ENCODE results near the gene OR2T35. TPM values are rescaled to one million over a fixed set of nuclear protein-coding genes. Genes with fewer than 3 reads are reported as not detected.

Gene OR2T35
- total and polyA plus RNA-seq, 9 of the 15 experiments (the other 6 are each of a cell fraction or from before 2014, with no cell fraction given): not detected

GRCh38 chr1:248627971-248628844, 16.9 kb downstream of the OR2T35 start:
- ATAC-seq (no peak), DNase-seq (ENCODE audit: extremely low read depth in 1 of 4, low spot score in 3 of 4) (no peak), FAIRE-seq (no peak)
- intact Hi-C loops (cut with micrococcal nuclease) (no loop called here), in situ Hi-C loops (cut with MboI) (no loop called here)
- no peaks in the 10 kb centered on the region for H4K20me1 ChIP-seq (replicated peaks; ENCODE audit: control insufficient read depth, insufficient read depth, low read length)
- H3K79me2 ChIP-seq (ENCODE audit: control insufficient read depth, insufficient read depth, low read length): no peaks in the 10 kb centered on the region
- no peaks in the 10 kb centered on the region for H3K36me3 ChIP-seq (ENCODE audit: control insufficient read depth, insufficient read depth, low read length)
- no peak overlapping the region for H2AFZ ChIP-seq (ENCODE audit: low read depth, low read length)
- no peaks in the 10 kb centered on the region for H3K27me3 ChIP-seq (ENCODE audit: control insufficient read depth in 2 of 2, insufficient read depth in 2 of 2, low read length in 2 of 2)
- no peaks in the 10 kb centered on the region for H3K4me1 ChIP-seq (replicated peaks in 1 of 2; ENCODE audit: control insufficient read depth in 2 of 2, insufficient read depth in 2 of 2, low read length in 2 of 2)
- H3K9me1 ChIP-seq (ENCODE audit: control insufficient read depth, insufficient read depth, low read length): no peaks in the 10 kb centered on the region
- TF ChIP-seq CREB1 (IDR thresholded peaks at IDR 0.05): no peak
- no peak for TF ChIP-seq CREB1 (CRISPR knock-in tag; IDR thresholded peaks at IDR 0.05)
- no peak for TF ChIP-seq CBX1 (IDR thresholded peaks at IDR 0.05; ENCODE audit: low read depth)
- TF ChIP-seq HMBOX1 (IDR thresholded peaks at IDR 0.05): no peak
- no peak for TF ChIP-seq FOXM1 (IDR thresholded peaks at IDR 0.05; ENCODE audit: low read depth)
- TF ChIP-seq FOXM1 (CRISPR knock-in tag; IDR thresholded peaks at IDR 0.05; ENCODE audit: low read depth): no peak
- no peak for TF ChIP-seq ARID3A (IDR thresholded peaks at IDR 0.05; ENCODE audit: borderline replicate concordance, low read depth, low read length)
- no peak for TF ChIP-seq ZBTB49 (CRISPR knock-in tag; IDR thresholded peaks at IDR 0.05; ENCODE audit: borderline replicate concordance)
- TF ChIP-seq DMBX1 (CRISPR knock-in tag; IDR thresholded peaks at IDR 0.05; ENCODE audit: borderline replicate concordance): no peak
- no peak for TF ChIP-seq RHOXF2B (CRISPR knock-in tag; conservative IDR thresholded peaks at IDR 0.05)
- TF ChIP-seq ZNF217 (CRISPR knock-in tag; IDR thresholded peaks at IDR 0.05): no peak
- TF ChIP-seq ESRRB (CRISPR knock-in tag; IDR thresholded peaks at IDR 0.05; ENCODE audit: borderline replicate concordance): no peak
- no peak for TF ChIP-seq ZBTB12 (CRISPR knock-in tag; IDR thresholded peaks at IDR 0.05)
- no peak for TF ChIP-seq HEY1 (CRISPR knock-in tag; IDR thresholded peaks at IDR 0.05; ENCODE audit: borderline replicate concordance)
- no TSS peak for BruUV-seq (replicated peaks)
- no peaks in the 10 kb centered on the region for H3K9me3 ChIP-seq (replicated peaks; ENCODE audit: control insufficient read depth, insufficient read depth, low read depth, low read length)
- H3K9ac ChIP-seq (ENCODE audit: insufficient read depth in 1 of 2, low read depth in 2 of 2, low read length in 2 of 2): no peak overlapping the region
- no peak overlapping the region for H3K27ac ChIP-seq (ENCODE audit: extremely low read depth, low read depth, low read length)
- CTCF ChIA-PET (ENCODE audit: low intra/inter-chr PET ratio): no interaction called here
- POLR2A ChIA-PET: no interaction called here
- H3K4me2 ChIP-seq (ENCODE audit: insufficient read depth, low read length): no peak overlapping the region
- H3K4me3 ChIP-seq: no peak overlapping the region
- WGBS (ENCODE audit: insufficient coverage, low coverage, missing lambda C conversion rate): 0% methylated on average over 3 of the region's 9 CpGs
